Natural killer cell (primary cell): Measurements from ENCODE around the gene PGLYRP4. TPM values are rescaled to one million over a fixed set of nuclear protein-coding genes. Genes with fewer than 3 reads are reported as not detected.
"Not testable (repeated sequence)": the region's sequence is repeated elsewhere in the genome, so short reads cannot be mapped to it uniquely, and the experiment has no call there.

Experiments
- ATAC-seq, 3 donors: fragments of 150-1000 bp in 2 of 3; fragments of 200-7000 bp in 1 of 3; cut with Tn5 transposase; 1 replicate in 1 of 3; 2 replicates in 2 of 3; pipeline ENCODE4 v1.10.0; 2021; ENCODE audit warnings: mild to moderate bottlenecking in 2 of 3, moderate library complexity in 2 of 3
- DNase-seq, 2 donors: peaks; one replicate each; pipeline versions ENCODE4 v3.0.0 to v3.0.0-alpha.2; 2013 to 2021; ENCODE audit warnings: mixed read lengths in 1 of 2
- H3K27ac ChIP-seq: one replicate; pipeline ENCODE4 v1.5.1; 2013; ENCODE audit warnings: mild to moderate bottlenecking, low read length
- H3K27me3 ChIP-seq: one replicate; pipeline ENCODE4 v1.6.1; 2013; ENCODE audit warnings: low read length; ENCODE audit not compliant: control insufficient read depth, insufficient read depth
- H3K36me3 ChIP-seq: one replicate; pipeline ENCODE4 v1.6.1; 2013; ENCODE audit warnings: low read length; ENCODE audit not compliant: control insufficient read depth, insufficient read depth
- H3K4me1 ChIP-seq: one replicate; pipeline ENCODE4 v1.6.1; 2013; ENCODE audit warnings: low read length; ENCODE audit not compliant: control insufficient read depth, insufficient read depth
- H3K4me3 ChIP-seq: one replicate; pipeline ENCODE4 v1.5.1; 2013; ENCODE audit warnings: low read length
- H3K9me3 ChIP-seq: one replicate; pipeline ENCODE4 v1.6.1; 2013; ENCODE audit warnings: low read length; ENCODE audit not compliant: control insufficient read depth, insufficient read depth
- H3K27ac Mint-ChIP-seq, 2 donors: one replicate each; pipeline ENCODE4 v1.8.0; 2022; ENCODE audit warnings: mild to moderate bottlenecking in 2 of 2, mixed read lengths in 2 of 2, moderate library complexity in 1 of 2
- H3K27me3 Mint-ChIP-seq, 2 donors: one replicate each; pipeline ENCODE4 v1.8.0; 2022; ENCODE audit warnings: low read depth in 2 of 2, mixed read lengths in 2 of 2
- H3K36me3 Mint-ChIP-seq: one replicate; pipeline ENCODE4 v1.8.0; 2022; ENCODE audit warnings: mixed read lengths
- H3K4me1 Mint-ChIP-seq, 2 donors: one replicate each; pipeline ENCODE4 v1.8.0; 2022; ENCODE audit warnings: mixed read lengths in 2 of 2
- H3K4me3 Mint-ChIP-seq: one replicate; pipeline ENCODE4 v1.8.0; 2022; ENCODE audit warnings: mild to moderate bottlenecking, moderate library complexity, mixed read lengths
- H3K9me3 Mint-ChIP-seq, 2 donors: one replicate each; pipeline ENCODE4 v1.8.0; 2022; ENCODE audit warnings: mixed read lengths in 2 of 2
- WGBS: methylation state at CpG from one replicate; pipeline ENCODE4 v1.1.7; 2013; ENCODE audit warnings: missing lambda C conversion rate; ENCODE audit not compliant: insufficient coverage; 5-methylcytosine and 5-hydroxymethylcytosine counted together
- intact Hi-C: fragments of 100-400 bp; cut with micrococcal nuclease; formaldehyde crosslinking; loops from one replicate; pipeline ENCODE4 v1.14.2; 2022
- total RNA-seq, 4 donors: library from RNA; stranded (reverse); fragments of 120-200 nt in 1 of 4; gene quantifications; one replicate each; pipeline versions ENCODE4 v1.2.3 to v1.2.4, GENCODE V29; 2013 to 2022
- TF ChIP-seq, protein P1 (sequence below): fragments of 200-600 bp; IDR thresholded peaks from one replicate; pipeline ENCODE4 v1.8.0; 2022; ENCODE audit warnings: antibody characterized with exemption

The PGLYRP4 gene
- total RNA-seq, 3 donors from 2014 or later (not counting 1 experiment from before 2014, with no cell fraction given) = not detected

DNA sequence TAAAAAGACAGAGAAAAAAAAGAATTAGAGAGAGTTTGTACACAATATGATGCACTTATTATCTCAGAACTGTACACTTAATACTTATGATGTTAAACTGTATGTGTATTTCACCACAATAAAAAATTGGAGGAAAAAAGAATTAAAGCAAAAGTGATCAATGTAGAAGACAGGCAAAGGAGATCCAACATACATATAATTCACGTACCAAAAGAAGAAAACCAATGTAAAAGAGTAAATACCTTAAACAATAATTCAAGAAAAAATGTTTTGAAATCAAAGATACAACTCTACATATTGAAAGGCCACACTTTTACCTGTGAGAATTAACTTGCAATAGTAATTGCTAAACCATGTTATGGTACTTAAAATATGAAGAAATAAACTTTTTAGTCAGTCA, 26.1 kb downstream of the PGLYRP4 start:
- H3K9me3 ChIP-seq = peaks cover 7% of the 10 kb centered on the region
- WGBS = no CpG with 5 or more reads among the region's 1 CpG
- Mint-ChIP-seq H3K4me1 (no peaks in the 10 kb centered on the region), H3K36me3 (peaks cover 8% of the 10 kb centered on the region), H3K27ac (no peak overlapping the region), H3K4me3 (no peak overlapping the region), H3K9me3 (peaks cover 0 to 14% of the 10 kb centered on the region in 2 donors), H3K27me3 (peaks cover 2 to 30% of the 10 kb centered on the region in 2 donors)
- TF ChIP-seq, protein P1, sequence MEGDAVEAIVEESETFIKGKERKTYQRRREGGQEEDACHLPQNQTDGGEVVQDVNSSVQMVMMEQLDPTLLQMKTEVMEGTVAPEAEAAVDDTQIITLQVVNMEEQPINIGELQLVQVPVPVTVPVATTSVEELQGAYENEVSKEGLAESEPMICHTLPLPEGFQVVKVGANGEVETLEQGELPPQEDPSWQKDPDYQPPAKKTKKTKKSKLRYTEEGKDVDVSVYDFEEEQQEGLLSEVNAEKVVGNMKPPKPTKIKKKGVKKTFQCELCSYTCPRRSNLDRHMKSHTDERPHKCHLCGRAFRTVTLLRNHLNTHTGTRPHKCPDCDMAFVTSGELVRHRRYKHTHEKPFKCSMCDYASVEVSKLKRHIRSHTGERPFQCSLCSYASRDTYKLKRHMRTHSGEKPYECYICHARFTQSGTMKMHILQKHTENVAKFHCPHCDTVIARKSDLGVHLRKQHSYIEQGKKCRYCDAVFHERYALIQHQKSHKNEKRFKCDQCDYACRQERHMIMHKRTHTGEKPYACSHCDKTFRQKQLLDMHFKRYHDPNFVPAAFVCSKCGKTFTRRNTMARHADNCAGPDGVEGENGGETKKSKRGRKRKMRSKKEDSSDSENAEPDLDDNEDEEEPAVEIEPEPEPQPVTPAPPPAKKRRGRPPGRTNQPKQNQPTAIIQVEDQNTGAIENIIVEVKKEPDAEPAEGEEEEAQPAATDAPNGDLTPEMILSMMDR = no peak
- H3K4me1 ChIP-seq = no peaks in the 10 kb centered on the region
- no peaks in the 10 kb centered on the region for H3K36me3 ChIP-seq
- no peak overlapping the region for H3K27ac ChIP-seq
- no peak for ATAC-seq
- no peak for DNase-seq
- no peak overlapping the region for H3K4me3 ChIP-seq
- intact Hi-C loops = no loop called here
- H3K27me3 ChIP-seq = peaks cover 2% of the 10 kb centered on the region

- DNase-seq, H3K4me1 Mint-ChIP-seq, intact Hi-C loops, H3K4me1 ChIP-seq, H3K9me3 ChIP-seq, H3K27ac ChIP-seq, ATAC-seq, H3K27ac Mint-ChIP-seq, H3K4me3 ChIP-seq, H3K36me3 ChIP-seq, H3K27me3 ChIP-seq, H3K36me3 Mint-ChIP-seq, H3K4me3 Mint-ChIP-seq: not testable (repeated sequence)
- Mint-ChIP-seq H3K27me3 (peaks cover 8 to 49% of the 10 kb centered on the region in 2 donors), H3K9me3 (peaks cover 0 to 14% of the 10 kb centered on the region in 2 donors)
- 94% methylated on average over 7 of the region's 7 CpGs for WGBS
These were observed 30.5 kb downstream of the PGLYRP4 start for GRCh38 chr1:153318145-153318544.

- intact Hi-C loops, H3K36me3 Mint-ChIP-seq, H3K4me3 ChIP-seq, H3K9me3 ChIP-seq, H3K4me3 Mint-ChIP-seq, H3K9me3 Mint-ChIP-seq, H3K27me3 ChIP-seq, H3K4me1 Mint-ChIP-seq, H3K27ac ChIP-seq, DNase-seq, H3K36me3 ChIP-seq, ATAC-seq, H3K4me1 ChIP-seq, H3K27ac Mint-ChIP-seq: not testable (repeated sequence)
- H3K27me3 Mint-ChIP-seq = peaks cover 10 to 33% of the 10 kb centered on the region in 2 donors
These were observed 32.6 kb downstream of the PGLYRP4 start for GRCh38 chr1:153316013-153316412.

DNA sequence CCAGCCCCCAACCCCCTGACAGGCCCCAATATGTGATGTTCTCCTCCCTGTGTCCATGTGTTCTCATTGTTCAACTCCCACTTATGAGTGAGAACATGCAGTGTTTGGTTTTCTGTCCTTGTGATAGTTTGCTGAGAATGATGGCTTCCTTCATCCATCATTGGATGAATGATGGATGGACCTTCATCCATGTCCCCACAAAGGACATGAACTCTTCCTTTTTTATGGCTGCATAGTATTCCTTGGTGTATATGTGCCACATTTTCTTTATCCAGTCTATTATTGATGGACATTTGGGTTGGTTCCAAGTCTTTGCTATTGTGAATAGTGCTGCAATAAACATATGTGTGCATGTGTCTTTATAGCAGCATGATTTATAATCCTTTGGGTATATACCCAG, 34.3 kb downstream of the PGLYRP4 start:
- H3K9me3 Mint-ChIP-seq, H3K4me3 ChIP-seq, ATAC-seq, H3K27me3 ChIP-seq, H3K27ac Mint-ChIP-seq, H3K36me3 Mint-ChIP-seq, H3K36me3 ChIP-seq, H3K4me1 ChIP-seq, H3K4me3 Mint-ChIP-seq, H3K4me1 Mint-ChIP-seq, intact Hi-C loops, H3K27ac ChIP-seq, DNase-seq, H3K9me3 ChIP-seq: not testable (repeated sequence)
- H3K27me3 Mint-ChIP-seq = peaks cover 8 to 32% of the 10 kb centered on the region in 2 donors

DNA sequence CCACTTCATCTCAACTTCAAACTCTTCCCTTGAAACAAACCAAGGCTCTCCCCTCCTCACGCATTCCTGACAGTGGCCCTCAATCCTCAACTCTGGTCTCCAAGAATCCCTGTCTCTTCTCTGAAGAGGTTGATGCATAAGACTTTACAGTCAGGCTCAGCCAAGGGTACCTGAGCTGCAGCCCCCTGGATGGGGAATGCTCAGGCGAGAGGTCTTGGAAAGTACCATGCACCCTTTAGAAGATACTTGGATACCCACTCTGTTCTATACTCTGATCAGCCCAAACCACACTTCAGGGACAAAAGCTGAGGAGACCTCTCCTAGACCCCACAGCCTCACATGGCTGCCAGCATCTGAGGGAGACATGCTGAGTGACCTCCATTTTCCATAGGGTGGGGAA, 35.4 kb downstream of the PGLYRP4 start:
- H3K4me3 ChIP-seq = no peak overlapping the region
- peaks cover 8 to 27% of the 10 kb centered on the region in 2 donors for H3K27me3 Mint-ChIP-seq
- no peak overlapping the region for H3K27ac ChIP-seq
- H3K4me1 Mint-ChIP-seq = no peaks in the 10 kb centered on the region
- H3K9me3 ChIP-seq = no peaks in the 10 kb centered on the region
- DNase-seq = no peak
- no peaks in the 10 kb centered on the region for H3K27me3 ChIP-seq
- no peak overlapping the region for H3K27ac Mint-ChIP-seq
- WGBS = 93% methylated on average over 2 of the region's 2 CpGs
- no peaks in the 10 kb centered on the region for H3K9me3 Mint-ChIP-seq
- no peaks in the 10 kb centered on the region for H3K36me3 Mint-ChIP-seq
- H3K4me1 ChIP-seq = no peaks in the 10 kb centered on the region
- H3K4me3 Mint-ChIP-seq = no peak overlapping the region
- H3K36me3 ChIP-seq = no peaks in the 10 kb centered on the region
- TF ChIP-seq, protein P1 = no peak
- no peak for ATAC-seq
- intact Hi-C loops = no loop called here
